ENCODE data around the gene SLFN5. TPM values are rescaled to one million over a fixed set of nuclear protein-coding genes. Genes with fewer than 3 reads are reported as not detected.

SLFN5 gene
- total and polyA plus RNA-seq, 2 of the 4 experiments (the other 2 are of a cell fraction) = 13.0 to 48.9 TPM

DNA sequence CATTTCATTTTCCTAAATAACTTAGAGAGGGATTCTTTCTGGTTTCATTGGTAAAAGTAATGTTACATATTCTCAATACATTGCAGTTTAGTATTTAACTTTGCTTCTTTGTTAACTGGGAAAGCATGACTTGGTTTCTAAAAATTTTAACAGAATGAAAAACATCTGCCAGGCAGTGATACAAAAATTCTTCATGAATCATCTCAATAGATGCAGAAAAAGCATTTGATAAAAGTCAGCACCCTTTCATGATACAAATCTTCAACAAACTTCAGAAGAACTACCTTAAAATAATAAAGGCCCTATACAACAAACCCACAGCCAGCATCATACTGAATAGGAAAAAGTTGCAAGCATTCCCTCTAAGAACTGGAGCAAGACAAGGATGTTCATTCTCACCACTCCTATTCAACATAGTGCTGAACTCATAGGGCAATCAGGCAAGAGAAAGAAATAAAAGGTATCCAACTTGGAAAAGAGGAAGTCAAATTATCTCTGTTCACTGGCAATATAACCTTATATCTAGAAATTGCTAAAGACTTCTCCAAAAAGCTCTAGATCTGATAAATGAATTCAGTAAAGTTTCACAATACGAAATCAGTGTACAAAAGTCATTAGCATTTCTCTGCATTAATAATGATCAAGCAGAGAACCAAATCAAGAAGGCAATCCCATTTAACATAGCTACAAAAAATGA, 50.4 kb downstream of the SLFN5 start:
- Histone ChIP-seq H4K8ac (ENCODE audit: low read depth in 2 of 2, low read length in 2 of 2) (no peak overlapping the region), H3K9me3 (ENCODE audit: control insufficient read depth, insufficient read depth, low read length) (peaks cover 7% of the 10 kb centered on the region), H2AK9ac (replicated peaks; ENCODE audit: low read depth, low read length, poor library complexity) (no peak overlapping the region), H3K36me3 (ENCODE audit: control insufficient read depth, insufficient read depth, low read length) (no peaks in the 10 kb centered on the region), H3K79me1 (ENCODE audit: low read depth in 1 of 2, low read length in 2 of 2) (no peaks in the 10 kb centered on the region), H2BK15ac (ENCODE audit: low read depth, low read length) (no peak overlapping the region), H2BK5ac (ENCODE audit: low read depth, low read length, poor library complexity, severe bottlenecking) (no peak overlapping the region), H2BK20ac (ENCODE audit: low read depth, low read length) (no peak overlapping the region), H2AK5ac (ENCODE audit: low read depth, low read length) (no peak overlapping the region), H4K91ac (ENCODE audit: insufficient read depth, low read depth, low read length) (no peak overlapping the region), H3K56ac (ENCODE audit: extremely low read depth, insufficient read depth, low read length) (no peak overlapping the region), H3K23ac (ENCODE audit: low read depth, low read length) (no peak overlapping the region), H4K20me1 (ENCODE audit: insufficient read depth, low read length) (no peaks in the 10 kb centered on the region), H3K9me1 (ENCODE audit: insufficient read depth, low read length) (no peaks in the 10 kb centered on the region), H2AFZ (replicated peaks; ENCODE audit: low read length, poor library complexity) (no peak overlapping the region), H2BK120ac (ENCODE audit: low read depth, low read length) (no peak overlapping the region), H3K9ac (ENCODE audit: low read depth, low read length) (no peak overlapping the region), H3K4me1 (ENCODE audit: control insufficient read depth, insufficient read depth, low read length) (no peaks in the 10 kb centered on the region), H3K27me3 (ENCODE audit: control insufficient read depth, insufficient read depth, low read length) (no peaks in the 10 kb centered on the region; the same call in 1 of the 2 replicates), H3K18ac (ENCODE audit: low read depth, low read length) (no peak overlapping the region), H3K27ac (ENCODE audit: insufficient read depth, low read length) (no peak overlapping the region), H3K4ac (ENCODE audit: low read depth, low read length) (no peak overlapping the region), H4K5ac (ENCODE audit: low read depth, low read length) (no peak overlapping the region), H3K14ac (replicated peaks; ENCODE audit: low read depth, low read length) (no peak overlapping the region), H3K4me2 (ENCODE audit: low read depth, low read length) (no peak overlapping the region), H3K4me3 (ENCODE audit: insufficient read depth, low read depth, low read length) (no peak overlapping the region)
- POLR2A ChIA-PET (ENCODE audit: unreplicated experiment) = no interaction called here
- in situ Hi-C loops (cut with MboI; ENCODE audit: low sequenced_read_pairs) (no loop called here), dilution Hi-C loops (cut with HindIII; ENCODE audit: low sequenced_read_pairs, unreplicated experiment) (no loop called here), intact Hi-C loops (cut with micrococcal nuclease) (loop anchor here (10.0 kb wide), 1 partner anchor 98 kb away; the partner anchor contains the start of gene SLC35G3)
- DNase-seq (no peak), ATAC-seq (ENCODE audit: low read depth) (no peak; the same call in 1 of the 2 replicates)
- BruUV-seq (replicated peaks) = no TSS peak
- CTCF ChIA-PET = no interaction called here
- no CpG with 5 or more reads among the region's 1 CpG for WGBS, 2 experiments (ENCODE audit: extremely low coverage in 2 of 2, insufficient read length in 1 of 2)
- no peak for TF ChIP-seq CEBPB (IDR thresholded peaks at IDR 0.05; ENCODE audit: low read depth, low read length)
- TF ChIP-seq MAFK (IDR thresholded peaks at IDR 0.05; ENCODE audit: low read depth, low read length) = no peak
- TF ChIP-seq RCOR1 (IDR thresholded peaks at IDR 0.05; ENCODE audit: insufficient replicate concordance, low read length) = no peak
- TF ChIP-seq, protein P1, sequence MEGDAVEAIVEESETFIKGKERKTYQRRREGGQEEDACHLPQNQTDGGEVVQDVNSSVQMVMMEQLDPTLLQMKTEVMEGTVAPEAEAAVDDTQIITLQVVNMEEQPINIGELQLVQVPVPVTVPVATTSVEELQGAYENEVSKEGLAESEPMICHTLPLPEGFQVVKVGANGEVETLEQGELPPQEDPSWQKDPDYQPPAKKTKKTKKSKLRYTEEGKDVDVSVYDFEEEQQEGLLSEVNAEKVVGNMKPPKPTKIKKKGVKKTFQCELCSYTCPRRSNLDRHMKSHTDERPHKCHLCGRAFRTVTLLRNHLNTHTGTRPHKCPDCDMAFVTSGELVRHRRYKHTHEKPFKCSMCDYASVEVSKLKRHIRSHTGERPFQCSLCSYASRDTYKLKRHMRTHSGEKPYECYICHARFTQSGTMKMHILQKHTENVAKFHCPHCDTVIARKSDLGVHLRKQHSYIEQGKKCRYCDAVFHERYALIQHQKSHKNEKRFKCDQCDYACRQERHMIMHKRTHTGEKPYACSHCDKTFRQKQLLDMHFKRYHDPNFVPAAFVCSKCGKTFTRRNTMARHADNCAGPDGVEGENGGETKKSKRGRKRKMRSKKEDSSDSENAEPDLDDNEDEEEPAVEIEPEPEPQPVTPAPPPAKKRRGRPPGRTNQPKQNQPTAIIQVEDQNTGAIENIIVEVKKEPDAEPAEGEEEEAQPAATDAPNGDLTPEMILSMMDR (conservative IDR thresholded peaks at IDR 0.05; ENCODE audit: low read depth, low read length) = no peak
- TF ChIP-seq RFX5 (IDR thresholded peaks at IDR 0.05; ENCODE audit: low read depth, low read length) = no peak
- TF ChIP-seq SMC3 (IDR thresholded peaks at IDR 0.05; ENCODE audit: low read depth, low read length) = no peak
- TF ChIP-seq RAD21 (IDR thresholded peaks at IDR 0.05; ENCODE audit: low read length) = no peak
- no peak for TF ChIP-seq MAZ (IDR thresholded peaks at IDR 0.05; ENCODE audit: borderline replicate concordance, low read depth, low read length)
- TF ChIP-seq CHD1 (IDR thresholded peaks at IDR 0.05; ENCODE audit: low read depth, low read length) = no peak
- no peak for TF ChIP-seq BHLHE40 (IDR thresholded peaks at IDR 0.05; ENCODE audit: low read depth, low read length)
